GM13976 (cell line): ENCODE results near the gene FEV.

Source experiments
- DNase-seq: peaks from one replicate; pipeline ENCODE4 v3.0.0; 2012; ENCODE audit warnings: low spot score
- CTCF ChIP-seq: IDR thresholded peaks from 2 replicates; pipeline ENCODE4 v1.5.1; 2012; ENCODE audit warnings: borderline replicate concordance, mild to moderate bottlenecking; ENCODE audit not compliant: insufficient read depth; ENCODE audit errors: extremely low read depth, missing control alignments, control extremely low read depth
- in situ Hi-C: fragments of 300-500 bp; cut with MboI; formaldehyde crosslinking; loops from one replicate; pipeline ENCODE4 v1.12.0; 2022; ENCODE audit warnings: low sequenced_read_pairs, mixed read lengths, inconsistent platforms; ENCODE audit not compliant: unreplicated experiment

The FEV gene

GRCh38 chr2:218961651-218962570, 23.1 kb downstream of the FEV start:
- DNase-seq: peak; percentile 59
- no peak for TF ChIP-seq CTCF
- in situ Hi-C loops: no loop called here

DNA sequence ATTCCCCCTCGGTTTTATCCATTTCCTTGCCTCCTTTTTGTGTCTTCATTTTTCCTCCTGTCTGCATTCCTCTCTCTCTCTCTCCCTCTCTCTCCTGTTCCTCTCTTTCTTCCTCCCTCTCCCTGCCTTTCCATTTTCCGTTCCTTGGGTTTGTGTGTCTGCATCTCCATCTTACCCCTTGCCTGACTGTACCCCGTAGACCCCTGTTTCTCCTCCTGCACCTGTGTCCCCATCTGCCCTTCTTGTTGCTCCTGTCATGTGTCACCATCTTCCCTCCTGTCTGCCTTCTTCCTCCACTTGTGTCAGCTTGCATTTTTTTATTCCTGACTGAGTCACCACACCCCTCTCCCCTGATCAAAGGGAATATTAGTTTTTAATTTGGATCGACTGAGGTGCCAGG, 23.8 kb downstream of the FEV start:
- TF ChIP-seq CTCF: no peak
- DNase-seq: no peak
- in situ Hi-C loops: no loop called here

- in situ Hi-C loops: no loop called here
- peak; percentile 46 for DNase-seq
- no peak for TF ChIP-seq CTCF
These were observed 24.4 kb downstream of the FEV start for GRCh38 chr2:218960309-218961165.

DNA sequence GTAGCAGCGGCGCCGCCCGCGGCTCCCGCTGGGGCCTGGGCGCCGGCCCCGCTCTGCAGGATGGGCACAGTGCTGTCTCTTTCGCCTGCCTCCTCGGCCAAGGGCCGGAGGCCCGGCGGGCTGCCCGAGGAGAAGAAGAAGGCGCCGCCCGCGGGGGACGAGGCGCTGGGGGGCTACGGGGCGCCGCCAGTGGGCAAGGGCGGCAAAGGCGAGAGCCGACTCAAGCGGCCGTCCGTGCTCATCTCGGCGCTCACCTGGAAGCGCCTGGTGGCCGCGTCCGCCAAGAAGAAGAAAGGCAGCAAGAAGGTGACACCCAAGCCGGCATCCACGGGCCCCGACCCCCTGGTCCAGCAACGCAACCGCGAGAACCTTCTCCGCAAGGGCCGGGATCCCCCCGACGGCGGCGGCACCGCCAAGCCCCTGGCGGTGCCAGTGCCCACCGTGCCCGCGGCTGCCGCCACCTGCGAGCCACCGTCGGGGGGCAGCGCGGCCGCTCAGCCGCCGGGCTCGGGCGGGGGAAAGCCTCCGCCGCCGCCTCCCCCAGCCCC, 25.1 kb downstream of the FEV start:
- in situ Hi-C loops: no loop called here
- no peak for DNase-seq

GRCh38 chr2:218959141-218959731, 25.7 kb downstream of the FEV start, which contains the start of gene CDK5R2:
TSS of gene CDK5R2 (plus strand) at chr2:218959666. CDS start at chr2:218959821, 155 bp downstream.
- DNase-seq: peak; percentile 100
- no peak for TF ChIP-seq CTCF
- in situ Hi-C loops: no loop called here

More for the DNA sequence above, 25.1 kb downstream of the FEV start:
- TF ChIP-seq CTCF: no peak

GRCh38 chr2:218958276-218958675, 26.7 kb downstream of the FEV start:
- in situ Hi-C loops: no loop called here
- DNase-seq: no peak

More at GRCh38 chr2:218958276-218958675, 26.7 kb downstream of the FEV start:
- no peak for TF ChIP-seq CTCF
